Adrenal gland (tissue), 12 donors: ENCODE results near the gene ARHGEF38. TPM values are rescaled to one million over a fixed set of nuclear protein-coding genes. Genes with fewer than 3 reads are reported as not detected.
"Not testable (repeated sequence)": the region's sequence is repeated elsewhere in the genome, so short reads cannot be mapped to it uniquely, and the experiment has no call there.

Source experiments
- DNase-seq, 7 donors: peaks; one replicate each; pipeline ENCODE4 v3.0.0-alpha.2; 2019 to 2020
- H3K27ac ChIP-seq, 5 donors: fragments of 200-600 bp; sonication (generic) in 4 of 5; 1 replicate in 3 of 5; 2 replicates in 2 of 5; pipeline versions ENCODE4 v1.5.1 to v1.8.0; 2016 to 2020; ENCODE audit warnings: mild to moderate bottlenecking in 1 of 5
- H3K27me3 ChIP-seq: fragments of 200-600 bp; 2 replicates; pipeline ENCODE4 v1.8.0; 2021
- H3K36me3 ChIP-seq, 2 donors: fragments of 200-600 bp; replicated peaks in 1 of 2; 1 replicate in 1 of 2; 2 replicates in 1 of 2; pipeline versions ENCODE4 v1.5.1 to v1.8.0; 2018 to 2022
- H3K4me1 ChIP-seq, 2 donors: fragments of 200-600 bp; replicated peaks in 1 of 2; 1 replicate in 1 of 2; 2 replicates in 1 of 2; pipeline versions ENCODE4 v1.5.1 to v1.8.0; 2018 to 2021
- H3K4me3 ChIP-seq, 4 donors: fragments of 200-600 bp; sonication (generic) in 3 of 4; one replicate each; pipeline ENCODE4 v1.5.1; 2016 to 2018
- H3K9me3 ChIP-seq, 3 donors: fragments of 200-600 bp; sonication (generic) in 1 of 3; replicated peaks in 1 of 3; 1 replicate in 2 of 3; 2 replicates in 1 of 3; pipeline versions ENCODE4 v1.5.1 to v1.8.0; 2016 to 2021
- POLR2A ChIP-seq, 2 donors: fragments of 450-650 bp; IDR thresholded peaks; one replicate each; pipeline ENCODE4 v1.6.1; 2017; ENCODE audit warnings: antibody characterized with exemption in 2 of 2, mild to moderate bottlenecking in 2 of 2, moderate library complexity in 1 of 2
- WGBS, 4 donors: extraction: QIAGEN DNeasy Blood & Tissue Kit in 2 of 4; methylation state at CpG; one replicate each; pipeline versions ENCODE4 v1.1.5 to v1.1.7; 2013 to 2017; 5-methylcytosine and 5-hydroxymethylcytosine counted together
- intact Hi-C, 2 donors: fragments of 100-400 bp; cut with DNase I; formaldehyde crosslinking; loops; one replicate each; pipeline versions ENCODE4 v1.14.1 to v1.15.0; 2022 to 2023
- polyA plus RNA-seq, 3 donors: library from polyadenylated mRNA; stranded (reverse); fragments of 200-250 nt in 2 of 3; fragments of 350-450 nt in 1 of 3; fragmentation: Illumina TruSeq in 1 of 3; extraction: RNeasy Lipid Tissue Mini Kit (QIAGEN cat#74804) in 1 of 3; gene quantifications; one replicate each; pipeline ENCODE4 v1.2.3, GENCODE V29; 2013 to 2014
- total RNA-seq, 9 donors: library from RNA; depleted of rRNA in 4 of 9; stranded (reverse); fragments of >200 nt in 4 of 9; fragments of 120-200 nt in 1 of 9; fragmentation: NEBNext Ultra II Directional in 1 of 9; extraction: Animal tissue kit (Norgen Biotek cat#: 25700) in 1 of 9; gene quantifications; one replicate each; pipeline versions ENCODE4 v1.1.0 to v1.2.4, GENCODE V29; 2013 to 2023
- TF ChIP-seq, protein P1 (sequence below), 6 experiments: fragments of 450-650 bp in 4 of 6; fragments of 200-600 bp in 2 of 6; sonication (generic) in 1 of 6; IDR thresholded peaks; 1 replicate in 5 of 6; 2 replicates in 1 of 6; pipeline versions ENCODE4 v1.5.1 to v1.8.0; 2016 to 2021; ENCODE audit warnings: antibody characterized with exemption in 6 of 6, mild to moderate bottlenecking in 2 of 6, moderate library complexity in 1 of 6
- donor health status: healthy with polysubstance abuse.
- donor health status: Bipolar disorder and iron deficiency.
- donor health status: DM: yes; HTN: yes; CAD: no.
- donor health status: DM: no; HTN: no; CAD: no.
- donor health status: DM: no; HTN: no; CAD: no.
- donor health status: DM: yes; HTN: yes; CAD: no.

Gene ARHGEF38
- total and polyA plus RNA-seq, 12 donors: not detected

GRCh38 chr4:105677709-105678108 lies 125.3 kb downstream of the ARHGEF38 start:
- WGBS, 4 donors: 39 to 42% (median 40%) methylated on average over 2 of the region's 2 CpGs
- no peak for DNase-seq
- intact Hi-C loops: no loop called here
- Histone ChIP-seq H3K27me3 (no peaks in the 10 kb centered on the region), H3K4me3 (no peak overlapping the region), H3K9me3 (no peaks in the 10 kb centered on the region), H3K4me1 (no peaks in the 10 kb centered on the region), H3K36me3 (no peaks in the 10 kb centered on the region), H3K27ac (no peak overlapping the region)
- TF ChIP-seq POLR2A (IDR thresholded peaks at IDR 0.05): no peak
- TF ChIP-seq, protein P1, sequence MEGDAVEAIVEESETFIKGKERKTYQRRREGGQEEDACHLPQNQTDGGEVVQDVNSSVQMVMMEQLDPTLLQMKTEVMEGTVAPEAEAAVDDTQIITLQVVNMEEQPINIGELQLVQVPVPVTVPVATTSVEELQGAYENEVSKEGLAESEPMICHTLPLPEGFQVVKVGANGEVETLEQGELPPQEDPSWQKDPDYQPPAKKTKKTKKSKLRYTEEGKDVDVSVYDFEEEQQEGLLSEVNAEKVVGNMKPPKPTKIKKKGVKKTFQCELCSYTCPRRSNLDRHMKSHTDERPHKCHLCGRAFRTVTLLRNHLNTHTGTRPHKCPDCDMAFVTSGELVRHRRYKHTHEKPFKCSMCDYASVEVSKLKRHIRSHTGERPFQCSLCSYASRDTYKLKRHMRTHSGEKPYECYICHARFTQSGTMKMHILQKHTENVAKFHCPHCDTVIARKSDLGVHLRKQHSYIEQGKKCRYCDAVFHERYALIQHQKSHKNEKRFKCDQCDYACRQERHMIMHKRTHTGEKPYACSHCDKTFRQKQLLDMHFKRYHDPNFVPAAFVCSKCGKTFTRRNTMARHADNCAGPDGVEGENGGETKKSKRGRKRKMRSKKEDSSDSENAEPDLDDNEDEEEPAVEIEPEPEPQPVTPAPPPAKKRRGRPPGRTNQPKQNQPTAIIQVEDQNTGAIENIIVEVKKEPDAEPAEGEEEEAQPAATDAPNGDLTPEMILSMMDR (IDR thresholded peaks at IDR 0.05): no peak

DNA sequence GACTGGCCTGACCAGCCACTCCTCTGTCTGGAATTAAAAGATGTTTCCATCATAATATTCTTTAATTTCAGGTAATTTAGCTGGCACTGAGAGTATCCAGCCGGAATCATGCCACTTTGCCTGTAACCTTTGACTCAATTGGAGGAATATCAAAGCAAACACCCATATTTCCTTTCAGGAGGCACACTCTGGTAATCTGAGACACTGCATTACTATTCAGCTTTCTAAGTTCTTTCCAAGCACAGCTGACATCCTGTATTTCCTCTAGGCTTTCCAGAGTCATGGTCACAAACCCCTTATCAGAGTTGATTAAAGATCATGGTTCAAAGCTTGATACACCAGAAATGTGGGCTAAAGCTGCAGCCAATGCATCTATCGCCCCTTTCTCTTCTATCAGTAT lies 126.8 kb downstream of the ARHGEF38 start:
- no peaks in the 10 kb centered on the region for H3K36me3 ChIP-seq
- H3K9me3 ChIP-seq: no peaks in the 10 kb centered on the region
- intact Hi-C loops: no loop called here
- no peaks in the 10 kb centered on the region for H3K4me1 ChIP-seq
- no peak overlapping the region for H3K27ac ChIP-seq
- H3K4me3 ChIP-seq: no peak overlapping the region
- H3K27me3 ChIP-seq: no peaks in the 10 kb centered on the region
- DNase-seq: no peak
- TF ChIP-seq, protein P1 (IDR thresholded peaks at IDR 0.05): no peak
- no peak for TF ChIP-seq POLR2A (IDR thresholded peaks at IDR 0.05)
- 36 to 58% (median 46%) methylated on average over 2 of the region's 2 CpGs for WGBS, 4 donors

GRCh38 chr4:105683038-105683437 lies 130.6 kb downstream of the ARHGEF38 start:
- Histone ChIP-seq H3K27ac (no peak overlapping the region), H3K9me3 (no peaks in the 10 kb centered on the region), H3K27me3 (no peaks in the 10 kb centered on the region), H3K36me3 (peaks cover 0 to 20% of the 10 kb centered on the region in 2 donors), H3K4me3 (no peak overlapping the region), H3K4me1 (no peaks in the 10 kb centered on the region)
- TF ChIP-seq POLR2A (IDR thresholded peaks at IDR 0.05): no peak
- TF ChIP-seq, protein P1 (IDR thresholded peaks at IDR 0.05): no peak
- WGBS, 4 donors: 89 to 97% (median 95%) methylated on average over 4 of the region's 4 CpGs
- DNase-seq: no peak
- intact Hi-C loops: no loop called here

GRCh38 chr4:105686571-105686970 lies 134.2 kb downstream of the ARHGEF38 start:
- no peaks in the 10 kb centered on the region for H3K27me3 ChIP-seq
- H3K36me3 ChIP-seq: peaks cover 0 to 36% of the 10 kb centered on the region in 2 donors
- WGBS, 4 donors: 91 to 99% (median 95%) methylated on average over 2 of the region's 2 CpGs

GRCh38 chr4:105694812-105695211 lies 142.4 kb downstream of the ARHGEF38 start:
- H3K9me3 ChIP-seq, H3K27ac ChIP-seq, H3K27me3 ChIP-seq, intact Hi-C loops, H3K4me1 ChIP-seq, H3K4me3 ChIP-seq, DNase-seq: not testable (repeated sequence)
- WGBS, 4 donors: 96 to 100% (median 97%) methylated on average over 5 of the region's 5 CpGs
- H3K36me3 ChIP-seq: peaks cover 0 to 29% of the 10 kb centered on the region in 2 donors

More at GRCh38 chr4:105686571-105686970, 134.2 kb downstream of the ARHGEF38 start:
- no peak for TF ChIP-seq POLR2A (IDR thresholded peaks at IDR 0.05)
- TF ChIP-seq, protein P1 (IDR thresholded peaks at IDR 0.05): no peak
- no peak overlapping the region for H3K4me3 ChIP-seq
- no peaks in the 10 kb centered on the region for H3K9me3 ChIP-seq
- intact Hi-C loops: no loop called here
- H3K4me1 ChIP-seq: no peaks in the 10 kb centered on the region
- no peak for DNase-seq
- no peak overlapping the region for H3K27ac ChIP-seq

- H3K9me3 ChIP-seq, H3K4me3 ChIP-seq, intact Hi-C loops, DNase-seq, H3K27me3 ChIP-seq, H3K27ac ChIP-seq, H3K4me1 ChIP-seq: not testable (repeated sequence)
- WGBS, 4 donors: 89 to 98% (median 94%) methylated on average over 8 of the region's 8 CpGs
- H3K36me3 ChIP-seq: peaks cover 0 to 29% of the 10 kb centered on the region in 2 donors
These were observed 143.4 kb downstream of the ARHGEF38 start for GRCh38 chr4:105695832-105696231.
